AG04450 (cell line): ENCODE measurements around the gene UBE2E2. TPM values are rescaled to one million over a fixed set of nuclear protein-coding genes. Genes with fewer than 3 reads are reported as not detected.

Experiments used
- CTCF ChIA-PET: fragments of 300-600, 350-600 bp; formaldehyde crosslinking; extraction: SDS; loops from one replicate; lab custom pipeline; 2022; ENCODE audit warnings: antibody characterized with exemption, inconsistent platforms; lab: Charles Lee
- POLR2A ChIA-PET: fragments of 350-600 bp; formaldehyde crosslinking; extraction: SDS; loops from one replicate; lab custom pipeline; 2021; ENCODE audit warnings: antibody characterized with exemption, inconsistent platforms; lab: Yijun Ruan, JAX
- DNase-seq: peaks from one replicate; pipeline ENCODE4 v3.0.0-alpha.2; 2011; ENCODE audit warnings: low read depth, low spot score
- H3K27ac ChIP-seq: one replicate; pipeline ENCODE4 v1.5.1; 2012; ENCODE audit warnings: low read depth, low read length, control low read depth
- H3K27me3 ChIP-seq: one replicate; pipeline ENCODE4 v1.6.0; 2012; ENCODE audit warnings: low read length; ENCODE audit not compliant: control insufficient read depth, insufficient read depth
- H3K4me3 ChIP-seq: 2 replicates; pipeline ENCODE4 v1.5.1; 2011; ENCODE audit warnings: mild to moderate bottlenecking, low read depth, low read length, control low read depth
- H3K9me3 ChIP-seq: 2 replicates; pipeline ENCODE4 v1.5.1; 2012; ENCODE audit warnings: low read length; ENCODE audit not compliant: control insufficient read depth, insufficient read depth
- polyA plus RNA-seq: library from polyadenylated mRNA; depleted of rRNA; stranded (reverse); fragments of >200 nt; gene quantifications from 2 replicates; pipeline ENCODE4 v1.2.3, GENCODE V29; 2011
- TF ChIP-seq, protein P1 (sequence below): IDR thresholded peaks from 2 replicates; pipeline ENCODE4 v1.5.1; 2011; ENCODE audit warnings: low read depth, low read length, control low read depth, inconsistent platforms

The UBE2E2 gene
- polyA plus RNA-seq, 1 experiment, result 43.2 TPM

DNA sequence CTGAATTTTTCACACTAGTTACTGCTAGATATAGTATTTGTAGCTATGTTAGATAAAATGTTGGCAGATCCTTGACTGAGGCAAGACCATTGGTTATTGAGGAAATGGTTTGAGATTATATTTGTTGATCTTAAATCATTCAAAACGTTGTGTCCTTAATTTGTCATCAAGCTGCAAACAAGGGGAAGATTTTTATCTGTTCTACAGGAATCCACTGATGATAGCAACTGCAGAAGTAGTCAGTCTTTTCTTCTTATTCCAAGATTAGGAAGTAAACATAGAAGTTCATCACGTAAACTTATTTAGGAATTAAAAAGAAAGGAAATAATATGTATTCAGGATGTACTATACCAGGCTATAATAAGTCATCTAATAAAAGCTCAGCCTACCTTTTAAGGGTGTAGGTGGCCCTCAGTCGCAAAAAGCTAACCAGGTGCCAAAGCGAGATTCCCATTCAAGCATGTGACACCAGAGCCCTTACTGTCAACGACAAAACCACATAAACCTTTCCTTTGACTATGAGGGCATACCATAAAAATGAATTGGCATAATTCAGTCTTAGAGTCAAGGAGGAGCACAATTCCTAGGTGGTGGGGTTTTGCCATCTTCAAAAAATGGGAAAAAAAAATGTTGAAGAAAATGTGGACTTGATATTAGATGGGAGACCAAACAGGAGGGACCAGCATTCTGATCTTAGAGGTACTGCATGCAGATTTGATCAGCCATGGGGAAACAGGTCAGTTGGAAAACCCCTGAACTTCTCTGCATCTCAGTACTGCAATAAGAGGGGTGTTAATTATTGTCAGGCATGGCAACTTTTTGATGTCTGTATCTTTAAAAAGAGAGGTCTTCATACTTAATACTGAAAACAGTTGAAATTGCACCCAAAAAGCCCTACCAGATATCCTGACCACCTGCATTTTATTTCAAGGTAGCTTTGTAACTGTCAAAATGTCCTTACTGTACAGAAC lies 390.1 kb downstream of the UBE2E2 start:
- TF ChIP-seq, protein P1, sequence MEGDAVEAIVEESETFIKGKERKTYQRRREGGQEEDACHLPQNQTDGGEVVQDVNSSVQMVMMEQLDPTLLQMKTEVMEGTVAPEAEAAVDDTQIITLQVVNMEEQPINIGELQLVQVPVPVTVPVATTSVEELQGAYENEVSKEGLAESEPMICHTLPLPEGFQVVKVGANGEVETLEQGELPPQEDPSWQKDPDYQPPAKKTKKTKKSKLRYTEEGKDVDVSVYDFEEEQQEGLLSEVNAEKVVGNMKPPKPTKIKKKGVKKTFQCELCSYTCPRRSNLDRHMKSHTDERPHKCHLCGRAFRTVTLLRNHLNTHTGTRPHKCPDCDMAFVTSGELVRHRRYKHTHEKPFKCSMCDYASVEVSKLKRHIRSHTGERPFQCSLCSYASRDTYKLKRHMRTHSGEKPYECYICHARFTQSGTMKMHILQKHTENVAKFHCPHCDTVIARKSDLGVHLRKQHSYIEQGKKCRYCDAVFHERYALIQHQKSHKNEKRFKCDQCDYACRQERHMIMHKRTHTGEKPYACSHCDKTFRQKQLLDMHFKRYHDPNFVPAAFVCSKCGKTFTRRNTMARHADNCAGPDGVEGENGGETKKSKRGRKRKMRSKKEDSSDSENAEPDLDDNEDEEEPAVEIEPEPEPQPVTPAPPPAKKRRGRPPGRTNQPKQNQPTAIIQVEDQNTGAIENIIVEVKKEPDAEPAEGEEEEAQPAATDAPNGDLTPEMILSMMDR, result no peak
- CTCF ChIA-PET, result no interaction called here
- Histone ChIP-seq H3K9me3 (no peaks in the 10 kb centered on the region), H3K4me3 (no peak overlapping the region), H3K27me3 (no peaks in the 10 kb centered on the region), H3K27ac (no peak overlapping the region)
- POLR2A ChIA-PET, result no interaction called here
- DNase-seq, result no peak

DNA sequence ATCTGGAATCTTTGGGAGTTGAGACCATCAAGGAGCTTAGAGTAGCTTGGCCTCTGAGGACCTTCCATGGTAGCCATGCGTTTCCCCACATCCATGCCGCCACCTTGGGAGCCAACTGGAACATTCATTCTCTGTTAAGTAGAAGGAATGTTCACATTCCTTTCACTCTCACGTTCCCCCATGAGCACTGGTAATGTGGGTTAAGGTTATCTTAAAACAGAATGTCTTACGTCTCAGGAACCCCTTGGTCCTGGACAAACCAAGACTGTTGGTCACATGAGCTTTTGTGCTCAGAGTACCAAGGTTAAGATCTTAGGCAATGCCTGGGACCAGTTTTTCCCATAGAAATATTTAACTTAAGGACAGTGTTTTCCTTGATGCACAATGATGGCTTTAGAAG lies 390.9 kb downstream of the UBE2E2 start:
- TF ChIP-seq, protein P1, result no peak
- CTCF ChIA-PET, result no interaction called here

DNA sequence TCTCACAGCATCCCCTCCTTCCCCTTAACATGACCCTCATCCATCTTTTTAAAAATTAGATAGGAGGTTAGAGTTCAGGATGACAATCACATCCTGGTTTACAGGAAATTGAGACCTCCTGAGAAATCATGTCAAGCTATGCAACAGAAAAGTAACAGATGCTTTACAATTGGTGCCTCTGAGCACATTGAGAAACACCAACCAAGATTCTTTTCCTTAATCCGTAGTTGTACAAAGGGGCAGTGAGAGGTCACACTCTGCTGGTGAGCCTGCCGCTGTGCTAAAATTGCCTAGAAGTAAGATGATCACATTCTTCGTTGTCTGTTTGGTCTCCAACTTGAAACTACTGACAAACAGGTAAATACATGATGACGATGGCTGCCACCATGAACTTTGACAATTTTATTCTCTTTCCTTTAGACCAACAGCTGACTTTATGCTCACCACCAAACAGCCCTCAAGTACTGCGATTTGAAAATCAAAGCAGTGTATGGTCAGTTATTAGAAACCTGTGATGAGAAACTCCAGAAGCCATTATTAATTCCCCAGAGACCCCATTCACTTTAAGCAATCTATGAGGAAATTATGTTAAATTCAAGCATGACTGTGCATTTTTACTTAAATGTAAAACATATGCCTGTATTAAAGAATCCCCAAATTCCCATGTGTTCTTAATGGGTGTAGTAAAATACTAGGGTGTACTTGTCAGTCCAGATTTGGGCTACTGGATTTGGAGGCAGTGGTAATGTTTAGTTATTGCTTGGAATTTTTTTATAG lies 392.0 kb downstream of the UBE2E2 start:
- POLR2A ChIA-PET, result no interaction called here

More for the DNA sequence above, 390.9 kb downstream of the UBE2E2 start:
- Histone ChIP-seq H3K9me3 (no peaks in the 10 kb centered on the region), H3K27ac (no peak overlapping the region), H3K27me3 (no peaks in the 10 kb centered on the region), H3K4me3 (no peak overlapping the region)
- POLR2A ChIA-PET, result no interaction called here
- DNase-seq, result no peak

DNA sequence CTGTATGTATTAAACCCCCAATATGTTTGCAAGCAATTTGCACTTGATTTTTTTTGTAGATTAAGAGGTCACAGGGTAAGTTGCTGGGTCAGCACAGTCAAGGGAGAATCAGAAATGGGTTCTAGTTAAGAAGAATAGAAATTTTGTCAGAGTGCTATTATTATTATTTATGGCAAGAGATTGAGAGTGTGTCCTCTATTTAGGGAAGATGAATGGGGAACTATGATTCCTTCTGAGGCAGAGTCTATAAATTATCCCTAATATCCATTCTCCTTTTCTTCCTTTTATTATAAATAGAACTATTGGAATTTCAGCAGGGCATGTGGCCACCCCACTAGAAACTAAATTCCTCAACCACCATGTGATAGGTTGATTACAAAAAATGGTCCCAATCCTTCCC lies 392.7 kb downstream of the UBE2E2 start:
- TF ChIP-seq, protein P1, result no peak
- H3K27ac ChIP-seq, result no peak overlapping the region
- H3K4me3 ChIP-seq, result no peak overlapping the region
- ChIA-PET POLR2A (no interaction called here), CTCF (no interaction called here)
- DNase-seq, result no peak
- H3K27me3 ChIP-seq, result no peaks in the 10 kb centered on the region
- H3K9me3 ChIP-seq, result no peaks in the 10 kb centered on the region

More for the DNA sequence above, 392.0 kb downstream of the UBE2E2 start:
- Histone ChIP-seq H3K27ac (no peak overlapping the region), H3K4me3 (no peak overlapping the region), H3K9me3 (no peaks in the 10 kb centered on the region), H3K27me3 (no peaks in the 10 kb centered on the region)
- no peak for DNase-seq
- TF ChIP-seq, protein P1, result no peak
- CTCF ChIA-PET, result no interaction called here
